Activated CD4-positive, alpha-beta T cell treated with anti-CD3 and anti-CD28 coated beads, Interleukin-2, amount 50 U/mL, for 4 hours (primary cell): ENCODE results near the gene JUP.

ENCODE experiments used
- DNase-seq, 2 experiments: peaks; one replicate each; pipeline ENCODE4 v3.0.0-alpha.2; 2020

The JUP gene

GRCh38 chr17:41806685-41807445 lies 20.4 kb upstream of the JUP start:
- DNase-seq, result no peak

GRCh38 chr17:41803049-41804020 lies 16.8 kb upstream of the JUP start:
- DNase-seq, result no peak

DNA sequence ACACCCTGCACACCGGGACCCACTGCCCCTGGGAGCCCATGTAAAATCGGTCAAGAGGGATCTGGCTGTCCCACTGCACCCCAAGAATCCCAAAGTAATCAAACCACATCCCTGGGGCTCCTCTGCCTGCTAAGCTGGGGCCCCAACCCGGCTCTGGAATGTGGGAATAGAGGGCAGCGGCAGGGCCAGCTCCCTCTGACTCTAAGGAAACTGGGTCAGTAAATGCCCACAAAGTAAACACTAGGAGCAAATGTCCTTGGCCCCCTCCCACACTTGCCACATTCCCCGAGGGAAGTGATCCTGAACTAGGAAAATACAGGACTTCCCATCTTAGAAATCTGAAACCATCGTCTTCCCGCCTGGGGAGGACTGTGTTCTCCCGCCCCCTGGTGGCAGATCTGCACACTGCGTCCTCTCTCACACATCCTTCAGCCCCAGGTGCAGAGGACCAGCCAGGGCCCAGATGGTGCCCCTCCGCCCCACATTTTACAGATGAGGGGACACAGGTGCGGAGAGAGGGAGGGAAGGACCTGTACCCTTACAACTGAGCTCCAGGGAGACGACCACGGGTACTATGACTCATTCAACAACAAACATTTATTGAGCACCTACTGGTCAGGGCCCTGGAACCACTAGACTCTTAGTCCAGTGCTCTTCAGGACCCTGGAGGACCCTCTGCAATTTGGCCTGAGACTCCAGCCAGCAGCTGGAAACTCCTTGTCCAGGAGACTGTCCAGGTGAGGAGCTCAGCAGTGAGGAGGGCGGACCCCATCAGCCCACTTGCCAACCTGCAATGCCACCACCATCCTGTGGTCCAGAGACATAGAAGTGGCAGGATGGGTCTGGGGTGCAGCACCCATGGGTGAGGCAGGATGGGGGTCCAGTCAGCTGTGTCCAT lies 15.1 kb upstream of the JUP start:
- DNase-seq, result peak; percentile 71 to 73

DNA sequence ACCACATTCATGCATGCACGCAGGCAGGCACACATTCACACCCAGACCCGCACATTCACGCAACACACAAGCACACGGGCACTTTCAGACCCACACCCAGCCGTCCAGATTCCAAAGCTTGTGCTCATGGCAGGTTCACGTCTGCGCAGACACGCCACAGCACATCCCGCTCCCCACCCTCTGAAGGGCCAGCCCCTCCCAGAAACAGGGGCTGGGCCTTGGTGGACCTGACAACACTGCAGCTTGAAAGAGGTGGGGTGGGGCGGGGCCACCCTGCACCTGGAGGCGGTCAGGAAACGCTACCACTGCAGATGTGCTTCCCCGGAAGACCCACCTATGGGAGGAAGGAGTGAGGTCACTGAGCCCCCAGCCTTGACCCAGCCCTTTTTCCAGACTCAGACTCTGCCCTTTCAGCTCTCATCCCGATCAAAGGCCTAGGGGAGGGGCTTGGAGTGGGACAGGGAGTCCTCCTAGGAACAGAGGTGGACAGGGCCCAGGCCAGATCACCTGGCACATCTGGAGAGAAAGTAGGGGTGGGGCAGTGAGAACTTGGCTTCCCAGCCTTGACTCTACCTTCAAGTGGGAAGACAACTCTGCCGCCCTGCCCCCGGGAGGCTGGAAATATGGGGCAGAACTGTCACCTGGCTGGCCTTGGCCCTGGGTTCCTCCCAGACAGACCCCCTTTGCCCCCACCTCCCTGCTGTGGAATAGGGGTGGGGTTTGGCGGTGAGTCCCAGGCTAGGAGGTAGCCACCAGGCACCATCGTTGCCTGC lies 14.3 kb upstream of the JUP start:
- no peak for DNase-seq

DNA sequence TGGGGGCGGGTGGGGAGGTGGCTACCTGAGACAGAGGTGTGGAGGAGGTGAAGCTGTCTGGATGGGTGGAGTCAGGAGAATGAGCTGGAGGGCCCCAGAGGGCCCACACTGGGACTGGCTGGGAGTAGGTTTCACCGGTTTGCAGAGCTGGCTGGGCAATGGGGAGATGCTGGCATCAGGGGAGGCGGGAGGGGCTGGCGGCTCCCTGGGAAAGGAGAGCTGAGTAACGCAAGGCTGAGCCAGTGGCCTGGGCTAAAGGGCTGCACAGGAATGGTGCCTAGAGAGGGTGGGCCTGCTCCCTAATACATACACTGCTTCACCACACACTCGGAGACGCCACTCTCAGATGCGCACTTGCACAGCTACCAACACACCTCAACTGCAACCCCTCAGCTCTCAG lies 12.9 kb upstream of the JUP start:
- DNase-seq, result no peak

GRCh38 chr17:41797377-41797776 lies 10.9 kb upstream of the JUP start:
- DNase-seq, result no peak

- no peak for DNase-seq
Observed at GRCh38 chr17:41796121-41796895, 9.8 kb upstream of the JUP start.

DNA sequence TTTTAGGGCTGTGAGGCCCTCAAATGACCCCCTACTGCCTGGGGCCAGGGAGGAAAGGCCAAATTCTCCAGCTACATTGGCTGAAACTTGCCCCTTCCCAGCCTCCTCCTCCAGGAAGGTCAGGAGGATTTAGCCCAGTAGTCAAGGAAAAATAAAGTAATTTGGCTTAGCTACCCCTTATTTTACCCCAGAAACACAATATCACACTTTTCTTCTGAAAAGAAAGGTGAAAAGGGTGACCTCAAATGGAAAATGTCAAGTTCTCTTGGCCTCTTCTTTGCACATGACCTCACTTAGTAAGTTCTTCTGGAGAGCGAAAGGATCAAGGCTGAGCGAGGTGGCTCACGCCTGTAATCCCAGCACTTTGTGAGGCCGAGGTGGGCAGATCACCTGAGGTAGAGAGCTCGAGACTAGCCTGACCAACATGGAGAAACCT lies 8.0 kb upstream of the JUP start:
- DNase-seq, result no peak

DNA sequence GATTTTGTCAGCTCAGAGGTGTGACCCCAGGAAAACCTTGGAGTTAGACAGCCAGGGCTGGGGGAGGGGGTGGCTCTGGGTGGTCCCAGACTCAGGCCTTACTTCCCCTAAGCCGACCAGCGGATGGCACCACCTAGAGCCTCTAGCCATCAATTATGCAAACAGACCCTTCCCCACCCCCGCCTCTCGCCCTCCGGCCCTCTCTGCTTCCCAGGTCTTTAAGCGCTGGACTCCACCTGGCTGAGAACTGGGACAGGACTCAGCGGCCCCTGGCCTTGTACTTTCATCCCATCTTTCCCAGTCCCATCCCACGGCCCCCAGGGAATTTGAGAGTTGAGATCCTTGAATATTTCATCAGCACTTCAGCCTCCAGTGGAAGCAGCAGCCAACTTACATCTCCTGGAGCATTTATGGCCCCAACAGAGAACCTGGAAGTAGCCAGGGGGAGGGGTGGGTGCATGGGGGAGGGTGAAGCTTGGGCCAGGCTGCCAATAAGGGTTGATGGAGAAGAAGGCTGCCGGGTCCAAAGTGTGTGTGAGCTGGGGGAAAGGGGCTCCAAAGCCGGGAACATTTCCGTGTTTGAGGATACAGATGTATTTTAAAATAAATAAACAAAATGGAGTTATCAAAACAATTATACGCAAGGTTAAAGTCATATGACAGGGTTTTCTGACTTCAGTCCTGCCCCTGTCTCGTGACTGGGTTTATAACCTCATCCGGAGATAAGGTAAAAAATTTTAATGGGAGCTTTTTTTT lies 7.5 kb upstream of the JUP start:
- DNase-seq, result no peak

- DNase-seq, result no peak
Observed at GRCh38 chr17:41792845-41793783, 6.6 kb upstream of the JUP start.

GRCh38 chr17:41787021-41787418 lies 509 bp upstream of the JUP start:
- DNase-seq, result no peak

GRCh38 chr17:41785859-41786226 lies 668 bp downstream of the JUP start:
- DNase-seq, result no peak

GRCh38 chr17:41785091-41785858 lies 1.2 kb downstream of the JUP start:
- no peak for DNase-seq

DNA sequence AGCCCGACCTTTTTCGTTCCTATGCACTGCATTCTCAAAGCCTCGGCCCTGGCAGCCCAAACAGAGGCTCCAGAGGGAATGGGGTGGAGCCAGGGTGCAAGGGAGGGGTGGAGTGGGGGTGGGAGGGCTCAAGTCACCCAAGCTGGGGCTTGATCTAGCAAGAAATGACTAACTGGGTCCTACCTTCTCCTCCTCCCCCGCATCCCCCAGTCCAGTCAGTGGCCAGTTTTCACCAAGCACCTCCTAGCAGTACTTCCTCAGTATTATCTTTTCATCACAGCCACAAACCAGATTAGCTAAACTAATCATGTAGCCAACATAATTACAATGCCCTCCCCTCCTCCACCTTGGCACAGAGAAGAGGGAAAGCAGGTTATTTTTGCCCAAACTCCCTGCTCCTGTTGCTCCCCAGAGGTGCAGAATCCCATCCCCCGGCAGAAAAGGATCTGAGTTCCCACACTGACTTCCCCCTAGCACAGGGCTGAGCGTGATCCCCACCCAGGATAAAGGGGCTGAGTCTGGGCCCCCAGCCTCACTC lies 2.2 kb downstream of the JUP start:
- no peak for DNase-seq

DNA sequence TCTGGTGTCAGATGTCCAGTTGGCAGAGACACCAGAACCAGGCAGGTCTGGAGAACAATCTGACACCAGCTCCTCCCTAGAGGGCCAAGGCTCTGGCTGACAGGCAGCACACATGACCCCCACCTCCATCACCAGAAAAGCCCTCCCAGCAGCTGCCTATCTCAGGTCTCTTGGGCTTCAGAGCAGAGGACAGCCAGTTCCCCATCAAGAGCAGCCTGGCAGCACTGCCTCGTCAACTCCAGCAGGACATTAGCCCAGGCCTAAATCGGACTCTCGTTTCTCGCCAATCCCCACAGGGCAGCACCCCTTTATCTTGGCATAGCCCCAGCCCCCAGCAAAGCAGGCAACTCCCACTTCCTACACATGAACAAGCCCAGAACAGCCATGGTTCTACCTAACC lies 4.4 kb downstream of the JUP start:
- DNase-seq, result no peak

DNA sequence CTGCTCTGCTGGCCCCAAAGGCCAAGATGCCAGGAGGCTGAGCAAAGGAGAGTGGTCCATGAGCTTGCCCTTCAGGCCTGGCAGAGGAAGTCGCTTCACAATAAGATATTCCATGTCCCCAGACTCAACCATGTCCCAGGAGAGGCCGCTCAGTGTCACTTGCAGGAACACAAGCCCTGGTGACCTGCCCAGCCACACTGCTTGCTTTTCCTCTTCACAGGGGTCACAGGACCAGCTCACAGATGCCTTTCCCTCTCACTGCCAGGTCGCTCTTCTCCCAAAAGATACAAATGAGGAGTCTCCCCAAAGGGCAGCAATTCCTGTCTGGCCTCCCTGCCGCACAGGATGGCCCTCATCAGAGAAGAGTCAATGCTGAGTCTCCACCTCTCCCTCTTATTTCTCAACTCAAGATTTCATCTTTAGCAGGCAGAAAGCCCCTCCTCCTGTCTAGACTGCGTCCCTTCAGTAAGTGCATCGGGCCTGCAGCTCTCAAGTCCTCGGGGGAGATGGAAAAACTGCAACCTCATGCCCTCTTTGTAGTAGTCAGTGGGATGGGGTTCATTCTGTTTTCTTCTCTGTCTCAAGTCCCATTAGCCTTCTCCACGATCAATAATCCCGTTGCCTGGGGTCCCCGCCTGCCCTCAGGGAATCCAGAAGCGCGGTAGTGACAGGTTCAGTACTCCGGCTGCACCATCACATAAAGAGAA lies 5.0 kb downstream of the JUP start:
- no peak for DNase-seq

- no peak for DNase-seq
Observed at GRCh38 chr17:41779954-41780353, 6.6 kb downstream of the JUP start.
